ENCODE results near the gene PELI3. TPM values are rescaled to one million over a fixed set of nuclear protein-coding genes. Genes with fewer than 3 reads are reported as not detected.

Gene PELI3
- polyA plus RNA-seq, 1 donor (not counting 4 experiments of a cell fraction or from before 2014, with no cell fraction given) = 2.1 TPM

- peaks cover 5% of the 10 kb centered on the region for H4K20me1 ChIP-seq (ENCODE audit: control insufficient read depth, extremely low read depth, insufficient read depth, low read length)
- H3K36me3 ChIP-seq (ENCODE audit: control insufficient read depth in 2 of 2, extremely low read depth in 1 of 2, insufficient read depth in 2 of 2, low read length in 2 of 2) = peaks cover 6 to 8% of the 10 kb centered on the region in 2 experiments
- peaks cover 2% of the 10 kb centered on the region for H3K9me1 ChIP-seq (ENCODE audit: control insufficient read depth, extremely low read depth, insufficient read depth, low read length)
- no peak overlapping the region for H3K9ac ChIP-seq (ENCODE audit: control insufficient read depth, extremely low read depth, insufficient read depth, low read length)
- peaks cover 23% of the 10 kb centered on the region for H3K4me1 ChIP-seq (ENCODE audit: control insufficient read depth, extremely low read depth, insufficient read depth, low read length)
- no peak overlapping the region for H3K27ac ChIP-seq (ENCODE audit: control insufficient read depth, insufficient read depth, low read length)
- H2AFZ ChIP-seq (ENCODE audit: control insufficient read depth, low read length) = no peak overlapping the region
- H3K9me3 ChIP-seq (ENCODE audit: control insufficient read depth, low read depth, low read length) = no peaks in the 10 kb centered on the region
- no peak for FAIRE-seq
- TF ChIP-seq CTCF (optimal IDR thresholded peaks at IDR 0.05 in 1 of 3, IDR thresholded peaks at IDR 0.05 in 1 of 3, conservative IDR thresholded peaks at IDR 0.05 in 1 of 3; ENCODE audit: extremely low read depth in 1 of 3, insufficient read depth in 2 of 3, low read length in 3 of 3) (no peak), EZH2 (IDR thresholded peaks at IDR 0.05; ENCODE audit: low read length) (no peak)
- DNase-seq (ENCODE audit: low read depth, low spot score) = no peak
- peaks cover 3% of the 10 kb centered on the region for H3K79me2 ChIP-seq (ENCODE audit: control insufficient read depth, insufficient read depth, low read length)
- H3K27me3 ChIP-seq (ENCODE audit: control insufficient read depth, extremely low read depth, insufficient read depth, low read length) = no peaks in the 10 kb centered on the region
- no peak overlapping the region for H3K4me2 ChIP-seq (ENCODE audit: control insufficient read depth, extremely low read depth, insufficient read depth, low read depth, low read length)
- dilution Hi-C loops (cut with MboI; ENCODE audit: extremely low pct_ligation_motif_present, low sequenced_read_pairs) = no loop called here
- no peak overlapping the region for H3K4me3 ChIP-seq (ENCODE audit: control insufficient read depth in 2 of 3, extremely low read depth in 1 of 3, insufficient read depth in 2 of 3, low read depth in 1 of 3, low read length in 3 of 3)
These were observed 10.8 kb downstream of the PELI3 start for GRCh38 chr11:66477263-66478201.

DNA sequence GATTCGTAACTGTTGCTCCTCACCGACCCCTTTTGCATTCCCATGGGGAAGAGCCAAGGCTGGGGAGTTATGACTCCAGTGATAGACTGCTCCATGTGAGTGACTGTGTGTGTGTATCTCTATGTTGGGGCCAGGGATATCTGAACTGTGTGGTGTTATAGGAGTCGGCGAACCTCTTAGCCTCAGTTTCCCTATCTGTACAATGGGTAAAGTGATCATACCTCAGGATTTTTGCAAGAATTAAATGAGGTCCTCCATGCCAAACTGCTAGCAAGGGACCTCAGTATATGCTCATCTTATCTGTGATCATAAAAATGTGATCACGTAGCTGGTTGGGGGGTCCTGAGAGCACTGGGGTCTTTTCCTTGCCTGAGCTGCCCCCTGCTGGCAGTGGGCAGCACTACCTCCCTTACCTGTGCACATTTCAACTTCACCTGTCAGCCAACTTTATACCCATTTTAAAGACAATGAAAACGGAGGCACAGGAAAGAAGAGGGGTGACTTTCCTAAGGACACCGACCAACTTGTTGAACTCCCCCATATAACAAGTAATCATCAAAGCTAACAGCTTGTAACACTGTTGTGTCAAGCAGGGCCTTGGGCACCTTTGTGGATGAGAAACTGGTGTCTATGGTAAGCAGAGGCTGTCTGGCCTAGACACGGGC is 12.2 kb downstream of the PELI3 start:
- Histone ChIP-seq H3K9ac (ENCODE audit: control insufficient read depth, extremely low read depth, insufficient read depth, low read length) (peak overlapping the region; percentile 91), H3K79me2 (ENCODE audit: control insufficient read depth, insufficient read depth, low read length) (peaks cover 3% of the 10 kb centered on the region), H3K4me2 (ENCODE audit: control insufficient read depth, extremely low read depth, insufficient read depth, low read depth, low read length) (peak overlapping the region; percentile 92), H3K36me3 (ENCODE audit: control insufficient read depth in 2 of 2, extremely low read depth in 1 of 2, insufficient read depth in 2 of 2, low read length in 2 of 2) (peaks cover 7 to 8% of the 10 kb centered on the region in 2 experiments), H3K9me3 (ENCODE audit: control insufficient read depth, low read depth, low read length) (no peaks in the 10 kb centered on the region), H3K27me3 (ENCODE audit: control insufficient read depth, extremely low read depth, insufficient read depth, low read length) (no peaks in the 10 kb centered on the region), H3K4me1 (ENCODE audit: control insufficient read depth, extremely low read depth, insufficient read depth, low read length) (peaks cover 21% of the 10 kb centered on the region), H3K27ac (ENCODE audit: control insufficient read depth, insufficient read depth, low read length) (peak overlapping the region; percentile 96), H3K4me3 (ENCODE audit: control insufficient read depth in 2 of 3, extremely low read depth in 1 of 3, insufficient read depth in 2 of 3, low read depth in 1 of 3, low read length in 3 of 3) (peak overlapping the region; percentile 72 to 83 (median 77)), H4K20me1 (ENCODE audit: control insufficient read depth, extremely low read depth, insufficient read depth, low read length) (peaks cover 5% of the 10 kb centered on the region), H2AFZ (ENCODE audit: control insufficient read depth, low read length) (peak overlapping the region; percentile 85), H3K9me1 (ENCODE audit: control insufficient read depth, extremely low read depth, insufficient read depth, low read length) (peaks cover 2% of the 10 kb centered on the region)
- FAIRE-seq = peak; percentile 71
- TF ChIP-seq CTCF (optimal IDR thresholded peaks at IDR 0.05 in 1 of 3, IDR thresholded peaks at IDR 0.05 in 1 of 3, conservative IDR thresholded peaks at IDR 0.05 in 1 of 3; ENCODE audit: extremely low read depth in 1 of 3, insufficient read depth in 2 of 3, low read length in 3 of 3) (peak; percentile 86 to 93 (median 91)), EZH2 (IDR thresholded peaks at IDR 0.05; ENCODE audit: low read length) (no peak)
- no peak for DNase-seq (ENCODE audit: low read depth, low spot score)
- dilution Hi-C loops (cut with MboI; ENCODE audit: extremely low pct_ligation_motif_present, low sequenced_read_pairs) = no loop called here
